Airway epithelial cell (primary cell): ENCODE data around the gene CACNG1. TPM values are rescaled to one million over a fixed set of nuclear protein-coding genes. Genes with fewer than 3 reads are reported as not detected.

Source experiments
- total RNA-seq: library from RNA; depleted of rRNA; stranded (reverse); fragments of >200 nt; gene quantifications from 2 replicates; pipeline ENCODE4 v1.2.3, GENCODE V29; 2015

CACNG1 gene, protein sequence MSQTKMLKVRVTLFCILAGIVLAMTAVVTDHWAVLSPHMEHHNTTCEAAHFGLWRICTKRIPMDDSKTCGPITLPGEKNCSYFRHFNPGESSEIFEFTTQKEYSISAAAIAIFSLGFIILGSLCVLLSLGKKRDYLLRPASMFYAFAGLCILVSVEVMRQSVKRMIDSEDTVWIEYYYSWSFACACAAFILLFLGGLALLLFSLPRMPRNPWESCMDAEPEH
- total RNA-seq, result not detected in 2 replicates

GRCh38 chr17:67044016-67044772, at the start of gene CACNG1:
Gene CACNG1, plus strand, starts transcription at chr17:67044554. Its CDS starts 107 bp downstream, at chr17:67044661.

Other genes with a start within 250 kb of the CACNG1 start
- gene CACNG5, start 209.4 kb upstream of the CACNG1 start, total RNA-seq, result not detected in 2 replicates
- gene CACNG4, start 79.8 kb upstream of the CACNG1 start, total RNA-seq, result 0.65 and 0.99 TPM in 2 replicates
- gene HELZ, start 200.6 kb downstream of the CACNG1 start, total RNA-seq, result 15.5 and 26.8 TPM in 2 replicates